Measurements from ENCODE around the gene MS4A14. TPM values are rescaled to one million over a fixed set of nuclear protein-coding genes. Genes with fewer than 3 reads are reported as not detected.

MS4A14 gene
- total RNA-seq, 1 donor from 2014 or later, result not detected

- TF ChIP-seq CTCF (IDR thresholded peaks at IDR 0.05; ENCODE audit: unreplicated experiment), result no peak
- DNase-seq (ENCODE audit: low spot score), result no peak
- Mint-ChIP-seq H3K4me1 (ENCODE audit: unreplicated experiment) (no peaks in the 10 kb centered on the region), H3K4me3 (ENCODE audit: unreplicated experiment) (no peak overlapping the region), H3K27me3 (ENCODE audit: unreplicated experiment) (peaks cover 1% of the 10 kb centered on the region), H3K36me3 (ENCODE audit: low read depth, unreplicated experiment) (no peaks in the 10 kb centered on the region), H3K9me3 (ENCODE audit: unreplicated experiment) (no peaks in the 10 kb centered on the region), H3K27ac (ENCODE audit: unreplicated experiment) (no peak overlapping the region)
These were observed 58.0 kb downstream of the MS4A14 start for GRCh38 chr11:60454212-60454611.

GRCh38 chr11:60455531-60456042 is 59.3 kb downstream of the MS4A14 start, which contains the start of gene MS4A1:
TSS of gene MS4A1 (plus strand) at chr11:60455847. CDS start at chr11:60462375, 6,528 bp downstream.
- peaks cover 1% of the 10 kb centered on the region for H3K27me3 Mint-ChIP-seq (ENCODE audit: unreplicated experiment)
- H3K4me1 Mint-ChIP-seq (ENCODE audit: unreplicated experiment), result no peaks in the 10 kb centered on the region
- no peak within 1 kb of the TSS for H3K27ac Mint-ChIP-seq (ENCODE audit: unreplicated experiment)
- H3K36me3 Mint-ChIP-seq (ENCODE audit: low read depth, unreplicated experiment), result no peaks in the 10 kb centered on the region
- no peak for DNase-seq (ENCODE audit: low spot score)
- no peak within 1 kb of the TSS for H3K4me3 Mint-ChIP-seq (ENCODE audit: unreplicated experiment)
- no peaks in the 10 kb centered on the region for H3K9me3 Mint-ChIP-seq (ENCODE audit: unreplicated experiment)
- TF ChIP-seq CTCF (IDR thresholded peaks at IDR 0.05; ENCODE audit: unreplicated experiment), result no peak

GRCh38 chr11:60457576-60457975 is 61.3 kb downstream of the MS4A14 start:
- DNase-seq (ENCODE audit: low spot score), result no peak
- peaks cover 1% of the 10 kb centered on the region for H3K27me3 Mint-ChIP-seq (ENCODE audit: unreplicated experiment)

GRCh38 chr11:60459345-60459744 is 63.1 kb downstream of the MS4A14 start:
- H3K36me3 Mint-ChIP-seq (ENCODE audit: low read depth, unreplicated experiment), result no peaks in the 10 kb centered on the region
- no peak overlapping the region for H3K4me3 Mint-ChIP-seq (ENCODE audit: unreplicated experiment)
- DNase-seq (ENCODE audit: low spot score), result no peak
- H3K4me1 Mint-ChIP-seq (ENCODE audit: unreplicated experiment), result no peaks in the 10 kb centered on the region
- no peak overlapping the region for H3K27ac Mint-ChIP-seq (ENCODE audit: unreplicated experiment)
- TF ChIP-seq CTCF (IDR thresholded peaks at IDR 0.05; ENCODE audit: unreplicated experiment), result no peak
- peaks cover 2% of the 10 kb centered on the region for H3K27me3 Mint-ChIP-seq (ENCODE audit: unreplicated experiment)
- H3K9me3 Mint-ChIP-seq (ENCODE audit: unreplicated experiment), result no peaks in the 10 kb centered on the region

More at GRCh38 chr11:60457576-60457975, 61.3 kb downstream of the MS4A14 start:
- Mint-ChIP-seq H3K27ac (ENCODE audit: unreplicated experiment) (no peak overlapping the region), H3K4me3 (ENCODE audit: unreplicated experiment) (no peak overlapping the region), H3K36me3 (ENCODE audit: low read depth, unreplicated experiment) (no peaks in the 10 kb centered on the region), H3K4me1 (ENCODE audit: unreplicated experiment) (no peaks in the 10 kb centered on the region), H3K9me3 (ENCODE audit: unreplicated experiment) (no peaks in the 10 kb centered on the region)
- TF ChIP-seq CTCF (IDR thresholded peaks at IDR 0.05; ENCODE audit: unreplicated experiment), result no peak

Other genes starting within 250 kb of the MS4A14 start
- not detected for gene MS4A6A, start 213.4 kb upstream of the MS4A14 start, total RNA-seq (ENCODE audit: unreplicated experiment)
- gene MS4A4E, start 153.3 kb upstream of the MS4A14 start, total RNA-seq (ENCODE audit: unreplicated experiment), result not detected
- not detected for gene MS4A4A, start 115.8 kb upstream of the MS4A14 start, total RNA-seq (ENCODE audit: unreplicated experiment)
- not detected for gene MS4A6E, start 69.2 kb upstream of the MS4A14 start, total RNA-seq (ENCODE audit: unreplicated experiment)
- not detected for gene MS4A7, start 17.9 kb upstream of the MS4A14 start, total RNA-seq (ENCODE audit: unreplicated experiment)
- gene MS4A5, start 33.1 kb downstream of the MS4A14 start, total RNA-seq (ENCODE audit: unreplicated experiment), result not detected
- not detected for gene MS4A1, start 59.4 kb downstream of the MS4A14 start, total RNA-seq (ENCODE audit: unreplicated experiment)
- not detected for gene MS4A12, start 96.3 kb downstream of the MS4A14 start, total RNA-seq (ENCODE audit: unreplicated experiment)
- gene MS4A13, start 118.9 kb downstream of the MS4A14 start, total RNA-seq (ENCODE audit: unreplicated experiment), result not detected